Activated T-helper 2 cell treated with anti-CD3 and anti-CD28 coated beads, Interferon-gamma antibody, Interleukin-2, Interleukin-4, amounts not matched to agents 10 μg/mL and 5 μg/mL and 100 μg/mL, durations not matched to agents 14 hours and 24 hours and 36 hours (primary cell): Measurements from ENCODE around the gene LSM3. TPM values are rescaled to one million over a fixed set of nuclear protein-coding genes. Genes with fewer than 3 reads are reported as not detected.

Experiments
- DNase-seq: peaks from one replicate; pipeline ENCODE4 v3.0.0; 2021; ENCODE audit warnings: low spot score
- H3K27ac Mint-ChIP-seq: one replicate; pipeline ENCODE4 v1.8.0; 2021; ENCODE audit warnings: mixed read lengths
- H3K27me3 Mint-ChIP-seq: one replicate; pipeline ENCODE4 v1.8.0; 2021; ENCODE audit warnings: low read depth, mixed read lengths
- H3K36me3 Mint-ChIP-seq: one replicate; pipeline ENCODE4 v1.8.0; 2021; ENCODE audit warnings: low read depth, mixed read lengths
- H3K4me1 Mint-ChIP-seq: one replicate; pipeline ENCODE4 v1.8.0; 2021; ENCODE audit warnings: low read depth, mixed read lengths
- H3K4me3 Mint-ChIP-seq: one replicate; pipeline ENCODE4 v1.8.0; 2021; ENCODE audit warnings: low read depth, mild to moderate bottlenecking, moderate library complexity, mixed read lengths
- H3K9me3 Mint-ChIP-seq: one replicate; pipeline ENCODE4 v1.8.0; 2021; ENCODE audit warnings: mixed read lengths
- intact Hi-C: fragments of 100-400 bp; cut with micrococcal nuclease; formaldehyde crosslinking; loops from one replicate; pipeline ENCODE4 v1.15.1; 2023
- total RNA-seq: library from RNA; stranded (reverse); gene quantifications from 2 replicates; pipeline ENCODE4 v1.2.3, GENCODE V29; 2022

The LSM3 gene
- total RNA-seq, 1 donor from 2014 or later = 18.3 TPM

DNA sequence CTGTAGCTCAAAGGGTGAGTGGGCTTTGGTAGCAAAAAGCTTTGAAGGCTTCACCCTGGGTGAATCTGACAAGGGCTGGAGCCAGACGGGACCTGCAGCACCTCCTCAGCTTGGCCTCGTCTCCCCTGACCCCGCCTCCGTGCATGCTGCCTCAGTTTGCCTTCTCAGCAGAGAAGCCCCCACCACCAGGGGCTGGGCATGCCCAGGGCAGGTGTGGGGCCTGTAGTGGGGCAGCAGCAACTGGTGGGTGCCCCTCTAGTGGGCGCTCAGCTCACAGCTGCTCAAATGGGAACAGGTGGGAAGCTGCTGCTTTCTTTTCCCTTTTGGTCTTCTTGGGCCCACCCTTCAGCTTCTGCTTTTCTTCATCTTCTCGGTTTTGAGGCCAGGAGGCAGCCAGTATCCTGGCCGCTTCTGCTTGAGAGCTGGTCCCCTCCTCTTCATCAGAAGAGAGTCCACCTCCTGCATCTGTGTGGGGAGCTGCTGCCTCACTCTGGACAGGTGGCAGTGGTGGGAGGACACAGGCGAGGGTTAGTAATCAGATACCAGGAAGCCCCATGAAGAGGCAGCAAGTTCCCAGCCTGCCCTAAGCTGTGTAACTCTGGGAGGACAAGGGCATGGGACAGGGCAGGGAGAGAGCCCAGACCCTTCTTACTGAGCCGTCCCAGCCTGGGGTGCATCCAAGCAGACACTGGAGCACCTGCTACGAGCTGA lies 32.8 kb upstream of the LSM3 start:
- no peak for DNase-seq
- intact Hi-C loops = no loop called here
- H3K27me3 Mint-ChIP-seq = no peaks in the 10 kb centered on the region
- peaks cover 29% of the 10 kb centered on the region for H3K4me1 Mint-ChIP-seq
- H3K4me3 Mint-ChIP-seq = no peak overlapping the region
- H3K9me3 Mint-ChIP-seq = no peaks in the 10 kb centered on the region
- peak overlapping the region; percentile 40 for H3K27ac Mint-ChIP-seq
- H3K36me3 Mint-ChIP-seq = peaks cover 50% of the 10 kb centered on the region

DNA sequence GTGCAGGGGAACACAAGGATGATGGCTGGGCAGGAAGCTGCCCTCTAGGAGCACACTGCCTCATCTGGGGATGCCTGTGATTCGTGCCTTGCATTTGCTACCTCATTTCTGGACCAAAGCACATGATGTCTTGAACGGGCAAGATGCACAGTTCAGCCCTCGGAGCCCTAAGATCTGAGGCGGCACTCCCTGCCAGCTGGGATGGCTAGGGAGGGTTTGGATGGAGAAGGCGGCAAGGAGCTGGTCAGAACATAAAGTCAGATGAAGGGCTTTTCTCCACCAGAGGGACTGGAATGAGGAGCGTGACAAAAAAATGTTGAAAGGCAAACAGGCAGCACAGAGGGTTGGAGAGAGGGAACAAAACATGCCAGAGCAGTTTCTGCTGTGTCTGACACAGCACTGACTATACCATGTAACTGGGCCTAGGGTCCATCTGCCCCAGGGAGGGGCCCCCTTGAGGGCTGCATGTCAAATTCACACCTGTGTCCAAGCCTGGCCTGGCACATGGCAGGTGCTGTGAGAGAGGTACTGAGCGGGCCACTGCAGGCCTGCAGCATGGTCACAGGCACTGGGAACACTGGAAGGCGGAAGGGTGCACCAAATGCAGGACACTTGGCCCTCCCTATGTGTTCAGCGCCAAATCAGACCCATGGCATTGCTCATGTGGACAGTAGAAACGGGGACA lies 32.1 kb upstream of the LSM3 start:
- peaks cover 44% of the 10 kb centered on the region for H3K36me3 Mint-ChIP-seq

DNA sequence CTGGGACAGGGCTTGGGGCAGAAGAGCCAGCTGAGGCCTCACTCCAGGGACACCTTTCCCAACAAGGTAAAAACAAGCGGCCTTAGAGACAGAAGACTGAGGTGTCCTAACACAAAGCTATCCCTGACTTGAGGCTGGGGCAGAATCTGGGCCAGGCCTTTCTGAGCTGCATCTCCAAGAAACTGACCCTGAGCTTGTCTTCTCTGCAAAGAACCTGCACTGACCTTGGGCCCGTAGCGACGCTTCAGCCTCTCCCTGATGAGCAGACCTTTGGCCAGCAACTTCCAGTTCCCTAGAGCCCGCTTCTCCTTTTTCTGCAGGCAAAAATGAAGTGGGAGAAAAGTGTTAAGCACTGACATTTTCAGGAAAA lies 31.6 kb upstream of the LSM3 start:
- no peak overlapping the region for H3K4me3 Mint-ChIP-seq
- intact Hi-C loops = no loop called here
- no peaks in the 10 kb centered on the region for H3K9me3 Mint-ChIP-seq
- no peak overlapping the region for H3K27ac Mint-ChIP-seq
- no peak for DNase-seq
- peaks cover 39% of the 10 kb centered on the region for H3K36me3 Mint-ChIP-seq
- H3K4me1 Mint-ChIP-seq = peaks cover 25% of the 10 kb centered on the region
- H3K27me3 Mint-ChIP-seq = no peaks in the 10 kb centered on the region

More for the DNA sequence above, 32.1 kb upstream of the LSM3 start:
- Mint-ChIP-seq H3K4me1 (peaks cover 29% of the 10 kb centered on the region), H3K27me3 (no peaks in the 10 kb centered on the region), H3K4me3 (no peak overlapping the region), H3K27ac (no peak overlapping the region), H3K9me3 (no peaks in the 10 kb centered on the region)
- intact Hi-C loops = no loop called here
- no peak for DNase-seq

DNA sequence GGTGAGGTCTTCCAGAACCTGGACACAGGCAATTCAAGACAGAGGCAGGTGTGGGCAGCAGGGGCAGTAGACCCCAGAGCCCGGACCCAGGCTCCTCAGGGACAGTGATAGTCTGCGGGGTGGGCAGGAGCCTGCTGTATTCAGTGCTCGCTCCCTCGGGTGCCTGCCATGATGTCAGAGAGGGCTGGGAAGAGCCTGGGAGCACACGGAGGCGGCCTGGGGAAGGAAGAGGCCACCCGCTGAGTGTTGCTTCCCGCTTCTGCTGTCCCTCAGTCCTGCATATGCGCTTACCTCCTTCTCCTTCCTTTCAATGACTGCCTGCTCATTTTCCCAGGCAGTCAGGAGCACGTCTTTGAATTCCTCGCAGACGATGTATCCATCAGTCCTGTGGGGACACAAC lies 31.0 kb upstream of the LSM3 start:
- peaks cover 39% of the 10 kb centered on the region for H3K36me3 Mint-ChIP-seq
- H3K4me1 Mint-ChIP-seq = peaks cover 19% of the 10 kb centered on the region
- H3K9me3 Mint-ChIP-seq = no peaks in the 10 kb centered on the region
- H3K27me3 Mint-ChIP-seq = no peaks in the 10 kb centered on the region
- no peak for DNase-seq
- H3K27ac Mint-ChIP-seq = no peak overlapping the region
- no peak overlapping the region for H3K4me3 Mint-ChIP-seq
- intact Hi-C loops = no loop called here

DNA sequence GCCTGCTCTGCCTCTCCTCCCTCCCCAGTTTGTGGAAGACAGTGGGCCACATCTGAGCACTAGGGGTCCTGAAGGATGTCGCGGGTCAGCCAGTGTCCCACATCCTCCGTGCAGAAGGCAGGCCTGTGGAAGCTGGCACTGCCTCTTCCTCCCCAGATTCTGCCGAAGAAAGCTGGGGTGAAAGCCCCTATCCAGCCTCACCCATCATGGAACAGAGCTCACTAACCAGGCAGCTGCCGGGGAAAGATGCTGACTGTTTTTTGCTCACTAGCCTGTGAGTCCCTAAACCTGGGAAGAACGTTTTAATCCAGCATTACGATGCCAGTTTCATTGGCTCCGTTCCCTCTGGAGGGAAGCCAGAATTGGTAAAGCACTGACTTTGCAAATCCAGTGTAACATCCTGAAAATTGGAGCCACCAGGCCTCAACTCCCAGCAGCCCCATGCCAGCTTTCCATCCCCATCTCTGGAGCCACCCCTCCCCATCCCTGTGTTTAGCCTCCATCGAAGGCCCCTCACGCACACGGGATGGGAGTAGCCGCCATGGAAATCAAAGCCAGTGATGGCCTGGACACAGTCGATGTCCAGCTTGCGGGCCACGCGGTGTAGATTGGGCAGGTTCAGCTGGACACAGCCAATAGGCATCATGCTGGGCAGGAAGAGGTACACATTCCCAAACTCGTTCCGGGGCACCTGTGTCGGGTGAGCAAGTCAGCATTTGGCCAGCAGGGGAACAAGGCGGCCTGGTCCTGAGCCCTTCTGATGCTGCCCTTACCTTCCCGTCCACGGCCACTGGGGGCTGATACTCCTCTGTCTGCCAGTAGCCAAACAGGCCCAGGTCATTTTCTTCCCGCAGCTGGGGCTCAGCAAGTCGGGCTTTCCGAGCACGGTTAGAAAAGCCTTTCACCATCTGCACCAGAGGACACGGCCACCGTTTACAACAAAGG lies 30.3 kb upstream of the LSM3 start:
- intact Hi-C loops = no loop called here
- Mint-ChIP-seq H3K27me3 (no peaks in the 10 kb centered on the region), H3K4me1 (peaks cover 14% of the 10 kb centered on the region), H3K36me3 (peaks cover 36% of the 10 kb centered on the region), H3K4me3 (no peak overlapping the region), H3K9me3 (no peaks in the 10 kb centered on the region), H3K27ac (no peak overlapping the region)
- no peak for DNase-seq

DNA sequence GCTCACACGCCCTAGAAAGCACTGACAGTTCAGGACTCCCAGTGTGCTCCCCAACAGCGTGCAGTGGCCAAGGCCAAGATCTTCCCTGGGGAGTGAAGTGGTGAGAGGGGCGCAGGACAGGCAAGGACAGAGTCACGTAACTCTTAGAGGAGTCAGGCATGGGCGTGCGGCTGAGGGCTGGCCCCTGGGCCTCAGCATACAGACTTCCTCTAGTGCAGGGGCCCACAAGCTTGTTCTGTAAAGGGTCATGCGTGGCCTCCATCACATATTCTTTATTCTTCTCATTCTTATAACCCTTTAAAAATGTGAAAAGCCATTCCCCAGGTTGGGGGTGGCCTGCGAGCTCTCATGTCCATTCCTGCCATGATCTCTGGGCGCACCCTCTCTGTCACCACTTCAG lies 28.5 kb upstream of the LSM3 start:
- no peaks in the 10 kb centered on the region for H3K9me3 Mint-ChIP-seq
- H3K27ac Mint-ChIP-seq = no peak overlapping the region
- H3K4me3 Mint-ChIP-seq = no peak overlapping the region
- intact Hi-C loops = no loop called here
- peaks cover 4% of the 10 kb centered on the region for H3K4me1 Mint-ChIP-seq
- DNase-seq = no peak
- no peaks in the 10 kb centered on the region for H3K27me3 Mint-ChIP-seq
- H3K36me3 Mint-ChIP-seq = peaks cover 45% of the 10 kb centered on the region

DNA sequence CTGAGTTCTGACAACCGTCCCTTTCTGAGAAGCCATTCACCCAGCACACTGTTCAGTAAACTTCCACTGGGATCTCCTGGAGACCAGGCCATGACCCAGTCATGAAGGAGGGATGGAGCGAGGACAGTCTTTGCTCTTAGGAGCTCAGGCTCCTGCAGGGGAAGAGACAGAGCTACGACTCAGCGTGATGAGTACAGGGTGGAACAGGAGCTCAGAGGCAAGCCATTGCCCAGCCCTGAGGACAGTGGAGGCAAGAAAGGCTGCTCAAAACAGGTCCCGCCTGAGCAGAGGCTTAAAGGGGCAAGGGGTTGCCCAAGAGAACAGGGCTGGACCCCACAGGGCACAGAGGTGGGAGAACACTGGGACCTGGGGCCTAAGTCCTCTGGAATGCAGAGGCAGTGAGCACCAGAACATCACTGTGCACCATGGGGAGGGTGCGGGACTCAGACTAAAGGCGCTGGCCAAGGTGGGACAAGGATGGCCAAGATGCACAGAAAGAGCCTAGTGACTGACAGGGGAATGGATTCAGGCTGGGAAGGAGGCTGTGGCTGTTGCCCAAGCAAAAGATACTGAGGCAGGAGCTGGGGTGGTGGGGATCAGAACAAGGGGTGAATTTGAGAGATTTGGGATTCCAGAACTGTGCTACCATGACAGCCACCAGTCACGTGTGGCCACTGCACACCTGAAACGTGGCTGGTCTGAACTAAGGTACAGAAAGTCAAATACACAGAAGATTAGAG lies 28.0 kb upstream of the LSM3 start:
- Mint-ChIP-seq H3K4me3 (no peak overlapping the region), H3K36me3 (peaks cover 47% of the 10 kb centered on the region), H3K27ac (no peak overlapping the region)

DNA sequence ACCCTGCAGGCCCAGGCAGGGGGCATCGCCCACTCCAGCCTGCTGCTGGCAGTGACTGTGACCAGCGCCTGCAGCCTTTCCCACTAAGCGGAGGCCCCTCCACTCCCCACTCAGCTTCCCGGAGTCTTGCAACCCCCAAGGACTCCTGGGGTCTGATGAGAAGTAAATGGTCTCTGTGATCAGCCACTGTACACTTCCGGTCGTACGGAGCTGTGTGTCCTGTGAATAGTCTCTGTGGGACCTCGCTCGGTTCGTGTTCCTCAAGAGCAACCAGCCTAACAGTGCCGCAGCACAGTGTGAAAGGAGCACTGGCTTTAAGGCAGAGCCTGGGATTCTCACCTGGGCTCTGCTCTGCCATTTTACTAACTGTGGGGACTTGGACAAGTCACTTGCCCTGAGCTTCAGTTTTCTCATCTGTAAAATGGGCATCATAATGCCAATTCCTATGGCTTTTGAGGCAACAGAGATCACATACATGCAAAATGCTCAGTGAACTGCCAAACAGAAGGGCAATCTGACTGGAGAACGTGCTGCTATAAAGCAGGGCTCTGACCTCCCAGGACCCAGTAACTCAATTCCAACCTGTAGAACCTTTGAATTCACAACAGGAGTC lies 27.0 kb upstream of the LSM3 start:
- H3K4me1 Mint-ChIP-seq = no peaks in the 10 kb centered on the region
- H3K9me3 Mint-ChIP-seq = no peaks in the 10 kb centered on the region

More for the DNA sequence above, 28.0 kb upstream of the LSM3 start:
- intact Hi-C loops = no loop called here
- no peak for DNase-seq
- no peaks in the 10 kb centered on the region for H3K4me1 Mint-ChIP-seq
- H3K9me3 Mint-ChIP-seq = no peaks in the 10 kb centered on the region
- H3K27me3 Mint-ChIP-seq = no peaks in the 10 kb centered on the region

DNA sequence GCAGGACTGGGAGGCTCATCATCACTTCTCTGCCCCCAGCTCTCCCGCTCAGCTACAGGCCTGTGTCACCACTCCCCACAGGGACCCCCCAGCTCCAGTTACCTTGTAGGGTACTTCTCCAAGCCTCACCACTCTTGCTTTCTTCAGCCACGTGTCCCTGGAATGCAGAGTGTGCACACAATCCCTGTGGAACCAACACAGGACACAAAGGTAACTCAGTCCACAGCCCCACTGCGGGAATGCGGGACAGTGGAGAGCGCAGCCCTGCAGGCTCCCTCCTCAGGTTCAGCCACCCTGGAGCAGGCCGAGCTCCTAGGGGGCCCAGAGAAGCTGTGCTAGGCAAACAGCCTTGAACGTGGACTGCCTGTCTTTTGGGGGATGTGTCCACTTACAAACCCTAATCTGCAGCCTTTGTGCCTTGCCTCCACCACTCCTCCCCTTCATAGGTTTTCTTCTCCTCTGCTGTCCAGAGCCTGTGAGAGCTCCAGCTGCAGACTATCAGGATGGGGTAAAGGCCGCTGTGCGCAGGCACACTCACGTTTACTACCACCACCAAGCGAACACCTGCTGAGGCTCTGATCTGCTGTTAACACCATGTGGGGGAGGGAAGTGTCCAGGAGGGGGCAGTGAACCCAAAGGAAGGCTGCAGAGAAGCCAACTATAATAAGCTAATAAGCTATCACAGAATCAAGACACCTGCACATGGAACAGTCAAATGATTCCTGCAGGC lies 26.2 kb upstream of the LSM3 start:
- no peaks in the 10 kb centered on the region for H3K4me1 Mint-ChIP-seq
- H3K36me3 Mint-ChIP-seq = peaks cover 48% of the 10 kb centered on the region
- no peaks in the 10 kb centered on the region for H3K9me3 Mint-ChIP-seq
- intact Hi-C loops = no loop called here
- no peak overlapping the region for H3K27ac Mint-ChIP-seq
- H3K4me3 Mint-ChIP-seq = no peak overlapping the region
- no peak for DNase-seq
- no peaks in the 10 kb centered on the region for H3K27me3 Mint-ChIP-seq

More for the DNA sequence above, 27.0 kb upstream of the LSM3 start:
- Mint-ChIP-seq H3K27ac (no peak overlapping the region), H3K27me3 (no peaks in the 10 kb centered on the region), H3K4me3 (no peak overlapping the region), H3K36me3 (peaks cover 49% of the 10 kb centered on the region)
- DNase-seq = no peak
- intact Hi-C loops = no loop called here

DNA sequence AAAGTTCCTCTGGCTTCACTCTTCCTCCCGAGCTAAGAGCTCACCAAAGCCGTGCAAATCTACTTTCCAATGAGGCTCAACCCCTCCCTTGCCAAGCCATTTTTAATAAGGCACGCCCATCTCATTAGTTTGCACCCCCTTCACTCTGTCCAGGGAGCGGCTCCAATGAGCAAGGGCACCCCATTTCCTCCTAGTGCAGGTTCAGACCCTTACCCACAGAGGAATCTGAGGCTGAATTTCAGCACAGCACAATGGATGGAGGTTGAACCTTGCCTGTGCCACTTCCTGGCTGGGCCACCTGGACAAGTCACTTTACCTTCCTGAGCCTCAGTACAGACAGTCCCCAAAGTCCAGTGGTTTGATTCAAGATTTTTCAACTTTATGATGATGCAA lies 25.7 kb upstream of the LSM3 start:
- DNase-seq = no peak
- Mint-ChIP-seq H3K4me3 (no peak overlapping the region), H3K27ac (no peak overlapping the region), H3K4me1 (no peaks in the 10 kb centered on the region), H3K36me3 (peaks cover 50% of the 10 kb centered on the region), H3K27me3 (no peaks in the 10 kb centered on the region), H3K9me3 (no peaks in the 10 kb centered on the region)
- intact Hi-C loops = no loop called here

DNA sequence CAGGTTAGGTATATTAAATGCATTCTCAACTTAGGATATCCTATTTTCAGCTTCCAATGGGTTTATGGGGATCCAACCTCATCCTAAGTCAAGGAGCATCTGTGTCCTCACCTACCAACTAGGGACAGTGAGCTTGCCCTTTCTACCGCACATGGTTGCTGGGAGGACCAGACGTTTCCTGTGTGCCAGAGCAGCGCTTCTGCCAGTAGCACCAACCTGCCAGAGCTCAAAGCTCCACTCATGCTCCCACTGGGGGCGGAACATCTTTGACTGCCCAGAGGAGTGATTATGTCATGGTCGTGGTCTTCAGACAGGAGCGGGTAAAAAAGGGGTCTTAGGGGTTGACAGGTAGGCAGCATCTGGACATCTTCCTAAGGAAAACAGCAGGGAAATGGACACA lies 25.0 kb upstream of the LSM3 start:
- no peak for DNase-seq
- H3K27me3 Mint-ChIP-seq = no peaks in the 10 kb centered on the region
- H3K4me1 Mint-ChIP-seq = no peaks in the 10 kb centered on the region
- H3K9me3 Mint-ChIP-seq = no peaks in the 10 kb centered on the region
- H3K27ac Mint-ChIP-seq = no peak overlapping the region
- H3K4me3 Mint-ChIP-seq = no peak overlapping the region
- H3K36me3 Mint-ChIP-seq = peaks cover 57% of the 10 kb centered on the region
- intact Hi-C loops = no loop called here
